Naive B cell (primary cell): ENCODE data around the gene HEATR1. TPM values are rescaled to one million over a fixed set of nuclear protein-coding genes. Genes with fewer than 3 reads are reported as not detected.
A peak's percentile ranks its signal among the peaks of the same experiment; 100 is the strongest.

Source experiments
- ATAC-seq, 2 donors: fragments of 150-1000 bp; cut with Tn5 transposase; 2 replicates each; pipeline ENCODE4 v1.10.0; 2021; ENCODE audit warnings: low read depth in 2 of 2, mild to moderate bottlenecking in 2 of 2, moderate library complexity in 2 of 2
- DNase-seq: peaks from one replicate; pipeline ENCODE4 v3.0.0; 2022
- H3K27ac Mint-ChIP-seq, 6 donors: one replicate each; pipeline ENCODE4 v1.8.0; 2020 to 2022; ENCODE audit warnings: mild to moderate bottlenecking in 6 of 6, mixed read lengths in 6 of 6, moderate library complexity in 5 of 6, inconsistent platforms in 2 of 6
- H3K27me3 Mint-ChIP-seq, 3 donors: one replicate each; pipeline ENCODE4 v1.8.0; 2021 to 2022; ENCODE audit warnings: mixed read lengths in 3 of 3, mild to moderate bottlenecking in 1 of 3
- H3K36me3 Mint-ChIP-seq, 2 donors: one replicate each; pipeline ENCODE4 v1.8.0; 2020 to 2022; ENCODE audit warnings: mixed read lengths in 2 of 2, inconsistent platforms in 1 of 2, mild to moderate bottlenecking in 1 of 2
- H3K4me1 Mint-ChIP-seq, 3 donors: one replicate each; pipeline ENCODE4 v1.8.0; 2020 to 2022; ENCODE audit warnings: mixed read lengths in 3 of 3, inconsistent platforms in 1 of 3, mild to moderate bottlenecking in 1 of 3, moderate library complexity in 1 of 3
- H3K4me3 Mint-ChIP-seq, 8 donors: one replicate each; pipeline ENCODE4 v1.8.0; 2020 to 2022; ENCODE audit warnings: mild to moderate bottlenecking in 8 of 8, mixed read lengths in 8 of 8, moderate library complexity in 8 of 8, inconsistent platforms in 2 of 8
- H3K9me3 Mint-ChIP-seq, 7 donors: one replicate each; pipeline ENCODE4 v1.8.0; 2020 to 2022; ENCODE audit warnings: mixed read lengths in 7 of 7, mild to moderate bottlenecking in 5 of 7, inconsistent platforms in 2 of 7, moderate library complexity in 1 of 7
- polyA plus RNA-seq, 6 donors: library from polyadenylated mRNA; unstranded; fragments of 300-500 nt; fragmentation: Illumina TruSeq; gene quantifications; one replicate each; pipeline ENCODE4 v1.2.3, GENCODE V29; 2021; ENCODE audit warnings: low read depth in 6 of 6

HEATR1 gene
- 10 to 100 TPM in 5 of 6 donors, 1 to 10 TPM in 1; 4.6 to 16.9 (median 11.7) TPM for polyA plus RNA-seq

DNA sequence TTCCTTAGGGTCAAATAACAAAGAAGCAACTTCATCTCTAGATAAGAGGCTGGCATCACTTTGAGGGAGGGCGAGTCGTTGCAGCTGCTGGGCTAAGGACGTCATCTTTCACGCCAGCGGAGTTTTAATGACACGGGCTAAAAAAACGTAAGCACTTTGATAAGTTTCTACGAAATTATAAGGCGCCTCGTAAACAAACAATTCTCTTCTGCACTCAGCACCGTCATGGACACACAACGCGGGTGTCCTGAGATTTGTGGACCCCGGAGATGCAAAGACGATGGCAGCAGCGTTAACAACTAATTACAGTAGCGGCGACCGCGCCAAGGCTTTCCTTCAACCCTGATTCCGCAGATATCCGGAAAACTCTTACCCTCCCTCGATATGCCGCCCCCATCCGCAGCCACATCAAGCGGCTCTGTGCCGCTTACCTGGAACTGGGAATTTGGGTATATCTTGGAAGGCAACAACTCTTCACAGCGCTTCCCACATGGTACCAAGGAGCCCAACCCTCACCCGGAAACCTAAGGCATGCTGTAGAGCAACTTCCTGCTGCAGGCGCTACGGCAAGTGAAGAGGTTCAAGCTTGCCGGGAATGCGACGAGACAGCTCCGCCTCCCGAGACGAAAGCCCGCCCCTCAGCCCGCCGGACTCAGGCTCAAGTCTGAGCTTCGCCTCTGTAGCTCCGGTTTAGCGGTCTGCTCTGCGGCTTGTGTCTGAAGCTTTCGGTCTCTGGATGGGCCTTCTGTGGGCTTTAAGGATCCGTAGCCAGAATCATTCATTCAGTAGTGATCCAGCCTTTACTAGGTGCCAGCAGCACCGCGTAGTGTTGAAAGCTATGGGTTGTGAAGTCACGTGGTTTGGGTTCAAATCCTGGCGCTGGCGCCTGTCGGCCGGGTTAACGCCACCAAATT is at the start of gene HEATR1:
HEATR1 (minus strand) TSS at position 526 of the 914 bp plus-strand sequence; CDS start at position 105, 421 bp downstream.
- peaks cover 7 to 37% (median 24%) of the 10 kb centered on the region in 3 donors for H3K4me1 Mint-ChIP-seq

DNA sequence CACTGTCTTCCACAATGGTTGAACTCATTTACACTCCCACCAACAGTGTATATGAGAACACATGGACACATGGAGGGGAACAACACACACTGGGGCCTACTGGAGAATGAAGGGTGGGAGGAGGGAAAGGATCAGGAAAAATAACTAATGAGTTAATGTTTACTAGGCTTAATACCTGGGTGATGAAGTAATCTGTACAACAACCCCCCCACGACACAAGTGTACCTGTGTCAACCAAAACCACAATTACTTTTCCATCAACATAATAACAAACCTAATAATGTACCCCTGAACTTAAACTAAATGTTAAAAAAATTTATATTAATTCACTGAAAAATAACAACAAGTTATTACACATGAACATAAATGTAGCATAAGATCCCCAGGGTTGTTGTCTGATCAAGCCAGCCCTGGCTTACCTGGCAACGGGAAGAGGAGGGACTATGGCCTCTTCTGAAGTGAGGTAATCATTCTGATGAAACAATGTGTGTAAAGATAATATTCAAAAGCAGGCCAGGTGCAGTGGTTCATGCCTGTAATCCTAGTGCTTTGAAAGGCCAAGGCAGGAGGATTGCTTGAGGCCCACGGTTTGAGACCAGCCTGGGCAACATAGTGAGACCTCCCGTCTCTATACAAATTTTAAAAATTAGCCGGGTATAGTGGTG is 40.8 kb upstream of the HEATR1 start:
- DNase-seq (no peak), ATAC-seq (no peak)
- no peaks in the 10 kb centered on the region for H3K4me1 Mint-ChIP-seq
- H3K27ac Mint-ChIP-seq, result no peak overlapping the region
- peaks cover 0 to 7% (median 3%) of the 10 kb centered on the region in 3 donors for H3K27me3 Mint-ChIP-seq
- no peak overlapping the region for H3K4me3 Mint-ChIP-seq
- H3K9me3 Mint-ChIP-seq, result no peaks in the 10 kb centered on the region
- no peaks in the 10 kb centered on the region for H3K36me3 Mint-ChIP-seq

More for the DNA sequence above, at the start of gene HEATR1:
- peaks cover 5 to 11% (median 7%) of the 10 kb centered on the region in 3 donors for H3K27me3 Mint-ChIP-seq
- H3K4me3 Mint-ChIP-seq, result peak within 1 kb of the TSS; percentile 90 to 99 (median 98)
- no peaks in the 10 kb centered on the region for H3K9me3 Mint-ChIP-seq
- ATAC-seq (peak; percentile 85 to 88), DNase-seq (peak; percentile 81)
- H3K27ac Mint-ChIP-seq, result peak within 1 kb of the TSS; percentile 78 to 98 (median 96)
- H3K36me3 Mint-ChIP-seq, result no peaks in the 10 kb centered on the region

GRCh38 chr1:236642763-236643162 is 38.4 kb upstream of the HEATR1 start:
- no peaks in the 10 kb centered on the region for H3K36me3 Mint-ChIP-seq

DNA sequence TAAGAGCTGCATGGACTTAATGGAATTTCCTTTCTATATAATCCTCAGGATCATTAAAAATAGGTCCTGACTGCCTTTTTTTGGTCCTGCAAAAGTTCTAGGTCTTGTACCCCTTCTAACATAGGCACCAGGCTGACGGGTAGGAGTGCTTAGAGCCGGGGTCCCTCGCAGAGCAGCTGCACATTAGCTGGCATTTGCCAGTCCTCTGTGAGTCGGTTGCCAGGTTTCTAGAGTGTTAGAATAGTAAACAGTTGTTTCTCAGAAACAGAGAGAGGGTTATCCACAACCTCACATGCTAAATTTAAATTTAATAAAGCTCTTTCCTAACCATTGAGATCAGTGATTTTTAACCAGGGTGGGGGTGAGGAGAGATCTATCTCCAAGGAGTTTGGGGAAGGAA is 35.4 kb upstream of the HEATR1 start:
- no peaks in the 10 kb centered on the region for H3K4me1 Mint-ChIP-seq

More at GRCh38 chr1:236642763-236643162, 38.4 kb upstream of the HEATR1 start:
- Mint-ChIP-seq H3K9me3 (no peaks in the 10 kb centered on the region), H3K4me1 (no peaks in the 10 kb centered on the region), H3K4me3 (no peak overlapping the region), H3K27ac (no peak overlapping the region), H3K27me3 (peaks cover 6 to 15% (median 9%) of the 10 kb centered on the region in 3 donors)
- ATAC-seq, result no peak
- no peak for DNase-seq

DNA sequence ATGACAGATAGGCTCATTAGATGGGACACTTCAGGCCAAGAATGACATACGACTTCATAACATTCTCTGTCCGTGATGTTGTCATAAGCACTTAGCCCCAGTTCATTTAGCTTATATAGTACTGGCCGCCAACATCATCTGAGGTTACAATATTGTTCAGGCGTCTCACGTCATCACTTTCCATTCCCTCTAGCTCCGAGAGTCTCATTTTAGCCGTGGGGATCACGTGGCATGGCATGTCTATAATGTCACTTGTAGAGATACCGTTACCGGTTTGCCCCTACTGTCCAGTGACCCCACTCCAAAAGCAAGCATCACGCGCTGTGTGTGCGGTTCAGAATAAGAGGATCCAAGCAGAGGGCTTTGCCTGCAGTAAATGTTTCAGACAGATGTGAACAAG is 34.6 kb upstream of the HEATR1 start:
- DNase-seq (no peak), ATAC-seq (no peak)
- Mint-ChIP-seq H3K27me3 (peaks cover 13 to 31% (median 31%) of the 10 kb centered on the region in 3 donors), H3K4me1 (no peaks in the 10 kb centered on the region), H3K27ac (no peak overlapping the region), H3K36me3 (peaks cover 0 to 2% of the 10 kb centered on the region in 2 donors), H3K9me3 (peaks cover 0 to 2% (median 0%) of the 10 kb centered on the region in 7 donors), H3K4me3 (no peak overlapping the region)

More for the DNA sequence above, 35.4 kb upstream of the HEATR1 start:
- ATAC-seq (no peak), DNase-seq (no peak)
- H3K27me3 Mint-ChIP-seq, result peaks cover 13 to 24% (median 24%) of the 10 kb centered on the region in 3 donors
- no peak overlapping the region for H3K4me3 Mint-ChIP-seq
- H3K9me3 Mint-ChIP-seq, result peaks cover 0 to 2% (median 0%) of the 10 kb centered on the region in 7 donors
- H3K36me3 Mint-ChIP-seq, result no peaks in the 10 kb centered on the region
- no peak overlapping the region for H3K27ac Mint-ChIP-seq

DNA sequence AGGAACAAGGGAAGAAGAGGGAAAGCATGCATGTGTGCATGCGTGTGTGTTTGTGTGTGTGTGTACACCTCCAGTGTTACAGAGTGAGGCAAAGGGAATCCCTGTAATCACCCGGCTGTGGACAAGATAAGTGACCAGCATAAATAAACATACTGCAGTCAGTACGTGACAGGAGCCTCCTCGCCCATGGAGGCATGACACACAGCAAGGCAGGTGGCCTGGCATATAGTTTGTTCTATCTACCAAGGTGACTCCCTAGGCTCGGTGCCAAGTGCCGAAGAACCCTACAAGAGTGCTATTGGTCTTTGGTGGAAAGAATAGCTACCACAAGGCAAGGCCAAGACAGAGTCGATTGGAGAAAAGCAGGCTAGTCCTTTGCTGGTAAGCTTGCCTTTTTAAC is 31.7 kb upstream of the HEATR1 start:
- Mint-ChIP-seq H3K4me3 (no peak overlapping the region), H3K9me3 (peaks cover 2 to 9% (median 5%) of the 10 kb centered on the region in 7 donors), H3K4me1 (no peaks in the 10 kb centered on the region), H3K36me3 (peaks cover 0 to 14% of the 10 kb centered on the region in 2 donors), H3K27me3 (peaks cover 18 to 46% (median 46%) of the 10 kb centered on the region in 3 donors), H3K27ac (no peak overlapping the region)
- no peak for ATAC-seq
- no peak for DNase-seq

GRCh38 chr1:236627727-236628408 is 23.6 kb upstream of the HEATR1 start:
- no peak for DNase-seq
- Mint-ChIP-seq H3K27me3 (peaks cover 33 to 47% (median 45%) of the 10 kb centered on the region in 3 donors), H3K4me1 (no peaks in the 10 kb centered on the region), H3K4me3 (no peak overlapping the region), H3K9me3 (peaks cover under 1 to 12% (median 5%) of the 10 kb centered on the region in 7 donors), H3K27ac (peak overlapping the region in 1 of 6 donors; percentile 59), H3K36me3 (peaks cover under 1 to 7% of the 10 kb centered on the region in 2 donors)
- ATAC-seq, result no peak

GRCh38 chr1:236623371-236624166 is 19.3 kb upstream of the HEATR1 start:
- Mint-ChIP-seq H3K27ac (no peak overlapping the region), H3K36me3 (peaks cover 11 to 21% of the 10 kb centered on the region in 2 donors), H3K4me3 (no peak overlapping the region), H3K4me1 (no peaks in the 10 kb centered on the region), H3K9me3 (peaks cover 6 to 24% (median 15%) of the 10 kb centered on the region in 7 donors), H3K27me3 (peaks cover 39 to 53% (median 48%) of the 10 kb centered on the region in 3 donors)
- no peak for ATAC-seq
- DNase-seq, result no peak

- Mint-ChIP-seq H3K27me3 (peaks cover 41 to 54% (median 41%) of the 10 kb centered on the region in 3 donors), H3K27ac (no peak overlapping the region), H3K4me1 (no peaks in the 10 kb centered on the region), H3K36me3 (peaks cover 11 to 21% of the 10 kb centered on the region in 2 donors), H3K9me3 (peaks cover 6 to 24% (median 15%) of the 10 kb centered on the region in 7 donors), H3K4me3 (no peak overlapping the region)
- no peak for ATAC-seq
- no peak for DNase-seq
These were observed 18.1 kb upstream of the HEATR1 start for GRCh38 chr1:236622407-236622806.

GRCh38 chr1:236619398-236619797 is 15.1 kb upstream of the HEATR1 start:
- Mint-ChIP-seq H3K4me1 (no peaks in the 10 kb centered on the region), H3K9me3 (peaks cover 6 to 20% (median 13%) of the 10 kb centered on the region in 7 donors), H3K27me3 (peaks cover 42 to 52% (median 52%) of the 10 kb centered on the region in 3 donors), H3K27ac (no peak overlapping the region), H3K36me3 (peaks cover 11 to 21% of the 10 kb centered on the region in 2 donors), H3K4me3 (no peak overlapping the region)
- ATAC-seq (no peak), DNase-seq (no peak)

DNA sequence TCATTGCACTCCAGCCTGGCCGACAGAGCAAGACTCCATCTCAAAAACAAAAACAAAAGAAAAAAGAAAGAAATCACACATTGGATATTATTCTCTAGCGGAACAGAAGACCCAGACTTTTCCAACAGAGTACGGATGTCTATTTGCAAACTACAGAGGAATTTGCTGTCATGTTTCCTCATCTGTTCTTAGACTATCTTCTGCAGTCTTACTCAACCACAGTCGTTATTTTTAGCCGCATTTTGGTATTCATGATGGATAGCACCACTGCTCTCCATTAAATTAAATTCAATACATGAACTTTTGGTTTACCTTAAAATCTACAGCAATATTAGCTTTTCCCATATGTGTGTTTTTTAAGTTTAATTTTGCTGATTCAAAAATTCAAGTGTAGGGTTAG is 14.2 kb upstream of the HEATR1 start:
- Mint-ChIP-seq H3K27me3 (peaks cover 35 to 50% (median 45%) of the 10 kb centered on the region in 3 donors), H3K9me3 (peaks cover 6 to 20% (median 13%) of the 10 kb centered on the region in 7 donors), H3K4me3 (no peak overlapping the region), H3K36me3 (peaks cover 11 to 21% of the 10 kb centered on the region in 2 donors), H3K4me1 (no peaks in the 10 kb centered on the region), H3K27ac (no peak overlapping the region)
- DNase-seq, result no peak
- no peak for ATAC-seq

- peaks cover 36 to 51% (median 48%) of the 10 kb centered on the region in 3 donors for H3K27me3 Mint-ChIP-seq
- H3K27ac Mint-ChIP-seq, result no peak overlapping the region
These were observed 11.3 kb upstream of the HEATR1 start for GRCh38 chr1:236615399-236616148.

More at GRCh38 chr1:236615399-236616148, 11.3 kb upstream of the HEATR1 start:
- Mint-ChIP-seq H3K4me1 (no peaks in the 10 kb centered on the region), H3K9me3 (peaks cover 0 to 10% (median 2%) of the 10 kb centered on the region in 7 donors), H3K36me3 (peaks cover 0 to 8% of the 10 kb centered on the region in 2 donors), H3K4me3 (no peak overlapping the region)
- ATAC-seq, result no peak
- no peak for DNase-seq
